ENCODE results near the gene PRR7.

- no peak for TF ChIP-seq ZNF23 (tag by site-specific recombination; IDR thresholded peaks at IDR 0.05; ENCODE audit: borderline replicate concordance)
- TF ChIP-seq ZNF121 (tag by site-specific recombination; IDR thresholded peaks at IDR 0.05) = no peak
These were observed 16.3 kb upstream of the PRR7 start for GRCh38 chr5:177430140-177430951.
